ENCODE measurements around the gene DAP3.

DNA sequence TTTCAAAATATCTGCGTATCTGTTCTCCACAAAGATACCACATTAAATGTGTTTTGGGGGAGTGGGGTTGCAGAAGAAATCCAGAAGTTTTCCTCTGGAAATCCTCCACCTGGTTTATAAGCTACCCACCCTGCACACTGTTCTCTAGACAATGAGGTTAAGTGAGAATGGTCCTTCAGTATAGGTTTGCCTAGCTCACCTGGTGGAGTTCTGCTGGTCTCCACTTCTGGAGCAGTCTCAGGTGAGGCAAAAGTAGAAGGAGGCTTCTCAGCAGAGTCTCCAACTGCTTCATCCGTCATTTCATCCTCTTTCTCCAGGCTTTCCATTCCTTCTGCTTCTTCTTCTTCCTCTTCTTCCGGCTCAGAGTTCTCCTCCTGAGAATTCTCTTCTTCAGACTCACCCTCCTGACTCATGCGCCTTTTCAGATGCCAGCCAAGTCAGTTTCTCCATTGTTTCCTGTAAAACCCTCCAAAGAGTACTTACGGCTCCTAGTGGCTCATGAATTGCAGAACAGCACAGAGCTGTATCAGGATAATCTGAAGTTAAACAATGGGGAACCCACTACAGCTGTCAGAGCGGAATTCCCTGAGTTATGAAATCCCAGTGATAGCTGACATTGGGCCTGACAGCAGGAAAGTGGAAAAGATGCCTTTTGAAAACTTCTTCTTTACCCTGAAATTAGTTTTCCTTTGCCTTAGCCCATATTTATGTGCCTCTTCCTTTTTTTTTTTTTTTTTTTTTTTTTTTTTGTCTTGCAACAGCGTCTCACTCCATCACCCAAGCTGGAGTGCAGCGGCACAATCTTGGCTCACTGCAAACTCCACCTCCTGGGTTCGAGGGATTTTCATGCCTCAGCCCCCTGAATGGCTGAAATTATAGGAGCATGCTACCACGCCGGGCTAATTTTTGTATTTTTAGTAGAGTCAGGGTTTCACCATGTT is 40.4 kb upstream of the DAP3 start:
- TF ChIP-seq CTCF (IDR thresholded peaks at IDR 0.05; ENCODE audit: borderline replicate concordance, extremely low read depth, low read length, poor library complexity, severe bottlenecking) (no peak), EZH2 (IDR thresholded peaks at IDR 0.05; ENCODE audit: borderline replicate concordance, low read depth, low read length, severe bottlenecking) (no peak)

Data from DND-41 (cell line).